GM12891 (cell line): ENCODE results near the gene MRAS.

ENCODE experiments used
- PAX5 ChIP-seq: IDR thresholded peaks from 2 replicates; pipeline ENCODE4 v1.6.1; 2011; ENCODE audit warnings: low read length, moderate library complexity, mild to moderate bottlenecking; ENCODE audit not compliant: insufficient read depth, severe bottlenecking
- POLR2A ChIP-seq: IDR thresholded peaks from 2 replicates; pipeline ENCODE4 v1.6.1; 2011; ENCODE audit warnings: low read depth, low read length, control low read depth
- POLR2AphosphoS5 ChIP-seq: IDR thresholded peaks from 2 replicates; pipeline ENCODE4 v1.6.1; 2011; ENCODE audit warnings: low read depth, low read length, control low read depth
- POU2F2 ChIP-seq: IDR thresholded peaks from 2 replicates; pipeline ENCODE4 v1.6.1; 2011; ENCODE audit warnings: low read depth, mild to moderate bottlenecking, control low read depth, low read length, moderate library complexity
- SPI1 ChIP-seq: IDR thresholded peaks from 2 replicates; pipeline ENCODE4 v1.6.1; 2011; ENCODE audit warnings: low read depth, low read length, control low read depth
- TAF1 ChIP-seq: IDR thresholded peaks from 2 replicates; pipeline ENCODE4 v1.6.1; 2011; ENCODE audit warnings: low read depth, low read length, control low read depth

- no peak for TF ChIP-seq POLR2A
- no peak for TF ChIP-seq PAX5
- TF ChIP-seq POLR2AphosphoS5 = no peak
- no peak for TF ChIP-seq TAF1
- no peak for TF ChIP-seq POU2F2
- TF ChIP-seq SPI1 = no peak
These were observed 48.5 kb downstream of the MRAS start for GRCh38 chr3:138396752-138397410.
